Loucy (cell line): ENCODE measurements around the gene BRS3.

Source experiments
- EZH2phosphoT487 ChIP-seq: fragments of 200-600 bp; IDR thresholded peaks from 2 replicates; pipeline ENCODE4 v1.6.1; 2018; ENCODE audit warnings: antibody characterized with exemption, mild to moderate bottlenecking, moderate library complexity, borderline replicate concordance
- TF ChIP-seq, protein P1 (sequence below): fragments of 200-600 bp; sonication (generic); conservative IDR thresholded peaks from 2 replicates; pipeline ENCODE4 v1.5.1; 2014; ENCODE audit warnings: mild to moderate bottlenecking, antibody characterized with exemption, low read length

DNA sequence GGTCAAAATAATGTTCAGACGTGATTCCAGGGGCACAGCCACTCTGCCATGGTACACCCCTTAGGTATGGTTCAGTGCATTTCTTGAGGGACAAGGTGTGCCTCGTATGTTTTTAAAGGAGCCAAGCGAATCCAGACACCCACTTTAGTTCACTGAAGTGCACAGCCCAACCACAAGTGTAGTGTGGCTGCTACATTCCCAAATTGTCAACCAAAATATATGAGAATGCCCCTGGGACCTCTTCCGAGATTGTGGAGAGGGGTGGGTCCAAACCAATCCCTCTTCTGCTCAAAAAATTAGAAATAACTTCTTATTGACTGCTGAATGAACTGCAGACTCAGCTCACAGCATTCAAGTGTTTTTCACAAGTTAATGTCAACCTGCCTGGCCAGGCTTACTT, 7.4 kb upstream of the BRS3 start:
- TF ChIP-seq, protein P1, sequence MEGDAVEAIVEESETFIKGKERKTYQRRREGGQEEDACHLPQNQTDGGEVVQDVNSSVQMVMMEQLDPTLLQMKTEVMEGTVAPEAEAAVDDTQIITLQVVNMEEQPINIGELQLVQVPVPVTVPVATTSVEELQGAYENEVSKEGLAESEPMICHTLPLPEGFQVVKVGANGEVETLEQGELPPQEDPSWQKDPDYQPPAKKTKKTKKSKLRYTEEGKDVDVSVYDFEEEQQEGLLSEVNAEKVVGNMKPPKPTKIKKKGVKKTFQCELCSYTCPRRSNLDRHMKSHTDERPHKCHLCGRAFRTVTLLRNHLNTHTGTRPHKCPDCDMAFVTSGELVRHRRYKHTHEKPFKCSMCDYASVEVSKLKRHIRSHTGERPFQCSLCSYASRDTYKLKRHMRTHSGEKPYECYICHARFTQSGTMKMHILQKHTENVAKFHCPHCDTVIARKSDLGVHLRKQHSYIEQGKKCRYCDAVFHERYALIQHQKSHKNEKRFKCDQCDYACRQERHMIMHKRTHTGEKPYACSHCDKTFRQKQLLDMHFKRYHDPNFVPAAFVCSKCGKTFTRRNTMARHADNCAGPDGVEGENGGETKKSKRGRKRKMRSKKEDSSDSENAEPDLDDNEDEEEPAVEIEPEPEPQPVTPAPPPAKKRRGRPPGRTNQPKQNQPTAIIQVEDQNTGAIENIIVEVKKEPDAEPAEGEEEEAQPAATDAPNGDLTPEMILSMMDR, result no peak
- no peak for TF ChIP-seq EZH2phosphoT487
